GM12878 (cell line): ENCODE measurements around the gene DSE. TPM values are rescaled to one million over a fixed set of nuclear protein-coding genes. Genes with fewer than 3 reads are reported as not detected.

Source experiments
- ATAC-seq: fragments of 200-7000 bp; cut with Tn5 transposase; 3 replicates; pipeline ENCODE4 v1.9.1; 2020; ENCODE audit warnings: mild to moderate bottlenecking, moderate library complexity
- BruUV-seq: library from RNA; stranded (reverse); fragments of 400-500 nt; replicated peaks from 2 replicates; lab custom pipeline; 2021; lab: Mats Ljungman, UMichigan
- CTCF ChIA-PET: fragments of 300-600 bp; sonication (Branson Sonifier 250); formaldehyde crosslinking; extraction: SDS; loops from one replicate; lab custom pipeline; 2021; ENCODE audit warnings: inconsistent platforms; lab: Yijun Ruan, JAX
- POLR2A ChIA-PET: fragments of 350-600 bp; formaldehyde crosslinking; extraction: SDS; loops from one replicate; lab custom pipeline; 2021; ENCODE audit warnings: inconsistent platforms; lab: Charles Lee
- RAD21 ChIA-PET: fragments of 300-600 bp; sonication (Branson Sonifier 250); formaldehyde crosslinking; loops from one replicate; lab custom pipeline; 2023; ENCODE audit warnings: antibody characterized with exemption; ENCODE audit not compliant: unreplicated experiment; lab: Charles Lee
- SMC1A ChIA-PET: fragments of 300-600 bp; sonication (Branson Sonifier 250); formaldehyde crosslinking; loops from one replicate; lab custom pipeline; 2023; ENCODE audit not compliant: unreplicated experiment, uncharacterized antibody; lab: Charles Lee
- DNase-seq: peaks from one replicate; pipeline ENCODE4 v3.0.0-alpha.2; 2011; ENCODE audit warnings: low read depth, low spot score
- FAIRE-seq: peaks from 3 replicates; lab custom pipeline; 2011; peaks lifted over from hg19 to GRCh38; lab: Jason Lieb, UNC
- H2AFZ ChIP-seq: 2 replicates; pipeline ENCODE4 v1.6.0; 2011; ENCODE audit warnings: low read depth, low read length, control low read depth; ENCODE audit not compliant: control insufficient read depth
- H3K27ac ChIP-seq: 2 replicates; pipeline ENCODE4 v1.5.1; 2011; ENCODE audit warnings: control low read depth; ENCODE audit not compliant: control insufficient read depth, insufficient read depth
- H3K27me3 ChIP-seq, 2 experiments: replicated peaks in 1 of 2; 2 replicates each; pipeline versions ENCODE4 v1.6.0 to v1.6.1; 2011; ENCODE audit warnings: low read length in 1 of 2; ENCODE audit not compliant: control insufficient read depth in 2 of 2, insufficient read depth in 2 of 2
- H3K36me3 ChIP-seq, 2 experiments: 2 replicates each; pipeline ENCODE4 v1.5.1; 2011; ENCODE audit warnings: low read length in 1 of 2; ENCODE audit not compliant: control insufficient read depth in 2 of 2, insufficient read depth in 2 of 2
- H3K4me1 ChIP-seq: 2 replicates; pipeline ENCODE4 v1.6.1; 2011; ENCODE audit warnings: mild to moderate bottlenecking, low read length, moderate library complexity, mixed read lengths; ENCODE audit not compliant: control insufficient read depth, insufficient read depth
- H3K4me2 ChIP-seq: 2 replicates; pipeline ENCODE4 v1.6.0; 2011; ENCODE audit warnings: control low read depth; ENCODE audit not compliant: control insufficient read depth, insufficient read depth
- H3K4me3 ChIP-seq: fragments of 200-600 bp; sonication (generic); 2 replicates; pipeline ENCODE4 v1.5.1; 2016
- H3K79me2 ChIP-seq: 2 replicates; pipeline ENCODE4 v1.6.0; 2011; ENCODE audit warnings: low read length; ENCODE audit not compliant: control insufficient read depth, insufficient read depth
- H3K9ac ChIP-seq: 2 replicates; pipeline ENCODE4 v1.8.0; 2011; ENCODE audit warnings: low read length, control low read depth, mixed read lengths; ENCODE audit not compliant: control insufficient read depth, insufficient read depth
- H3K9me3 ChIP-seq: replicated peaks from 3 replicates; pipeline ENCODE4 v1.5.1; 2011; ENCODE audit warnings: mild to moderate bottlenecking, low read length; ENCODE audit not compliant: control insufficient read depth, insufficient read depth
- H4K20me1 ChIP-seq: 2 replicates; pipeline ENCODE4 v1.6.0; 2011; ENCODE audit not compliant: control insufficient read depth, insufficient read depth
- CBX3 ChIP-seq: fragments of 200-600 bp; sonication (generic); IDR thresholded peaks from 2 replicates; pipeline ENCODE4 v1.6.1; 2016; ENCODE audit warnings: low read depth, borderline replicate concordance
- CREM ChIP-seq: IDR thresholded peaks from 2 replicates; pipeline ENCODE4 v1.6.1; 2014; ENCODE audit warnings: antibody characterized with exemption, low read depth
- FOXK2 ChIP-seq: fragments of 450-650 bp; IDR thresholded peaks from 2 replicates; pipeline ENCODE4 v1.6.1; 2017; ENCODE audit warnings: mild to moderate bottlenecking, moderate library complexity
- IRF4 ChIP-seq: IDR thresholded peaks from 2 replicates; pipeline ENCODE4 v1.6.1; 2011; ENCODE audit warnings: low read depth, low read length
- KDM1A ChIP-seq: fragments of 200-600 bp; sonication (generic); IDR thresholded peaks from 2 replicates; pipeline ENCODE4 v1.6.1; 2016; ENCODE audit warnings: borderline replicate concordance
- POLR2AphosphoS5 ChIP-seq: IDR thresholded peaks from 2 replicates; pipeline ENCODE4 v1.6.1; 2011; ENCODE audit warnings: mild to moderate bottlenecking, low read length, inconsistent platforms
- RAD21 ChIP-seq: IDR thresholded peaks from 2 replicates; pipeline ENCODE4 v1.6.1; 2011; ENCODE audit warnings: mild to moderate bottlenecking, low read depth, low read length, moderate library complexity; ENCODE audit not compliant: insufficient read depth
- SMARCA5 ChIP-seq: fragments of 450-650 bp; IDR thresholded peaks from 2 replicates; pipeline ENCODE4 v1.6.1; 2017; ENCODE audit warnings: mild to moderate bottlenecking
- ZNF217 ChIP-seq: fragments of 450-650 bp; IDR thresholded peaks from 2 replicates; pipeline ENCODE4 v1.6.1; 2017; ENCODE audit warnings: antibody characterized with exemption, mild to moderate bottlenecking
- ZNF274 ChIP-seq: IDR thresholded peaks from one replicate; pipeline ENCODE4 v1.8.0; 2011; ENCODE audit not compliant: insufficient read length, insufficient read depth
- WGBS: methylation state at CpG from one replicate; pipeline ENCODE4 v1.1.6; 2016; ENCODE audit warnings: low lambda C conversion rate; ENCODE audit not compliant: insufficient replicate concordance, insufficient coverage; ENCODE audit errors: missing lambda C conversion rate; 5-methylcytosine and 5-hydroxymethylcytosine counted together
- in situ Hi-C: fragments of 300-500 bp; cut with MboI; formaldehyde crosslinking; loops from 9 replicates; pipeline ENCODE4 v1.14.3; 2018; ENCODE audit warnings: mixed read lengths
- intact Hi-C: fragments of 100-400 bp; cut with micrococcal nuclease; formaldehyde crosslinking; loops from one replicate; pipeline ENCODE4 v1.14.2; 2022; ENCODE audit not compliant: unreplicated experiment
- polyA plus RNA-seq, 11 experiments: library from polyadenylated mRNA; depleted of rRNA in 4 of 11; unstranded in 6 of 11; stranded (reverse) in 5 of 11; fragments of >200 nt; fragmentation: Nextera tagmentation in 4 of 11; fragmentation: Illumina TruSeq in 1 of 11; extraction: Ambion mirVana in 4 of 11; extraction: Trizol in 1 of 11; gene quantifications; 1 replicate in 1 of 11; 2 replicates in 10 of 11; pipeline versions ENCODE4 v1.2.1 to v1.2.3, GENCODE V29; 2011 to 2016; ENCODE audit warnings: inconsistent platforms in 2 of 11, missing spikeins in 2 of 11, low read depth in 1 of 11
- total RNA-seq, 4 experiments: library from RNA; depleted of rRNA in 3 of 4; stranded (reverse); fragments of >200 nt in 3 of 4; fragmentation: Illumina TruSeq in 1 of 4; extraction: Trizol in 1 of 4; gene quantifications; 2 replicates each; pipeline versions ENCODE4 v1.2.1 to v1.2.3, GENCODE V29; 2013 to 2021
- TF ChIP-seq, protein P1 (sequence below): IDR thresholded peaks from 2 replicates; pipeline ENCODE4 v1.6.1; 2012; ENCODE audit warnings: mild to moderate bottlenecking, low read depth, low read length
- TF ChIP-seq, protein P2 (sequence below): IDR thresholded peaks from 2 replicates; pipeline ENCODE4 v1.6.1; 2012; ENCODE audit warnings: improper control_type of control experiment, low read depth, low read length; ENCODE audit not compliant: insufficient replicate concordance
- TF ChIP-seq, protein P3 (sequence below): IDR thresholded peaks from 2 replicates; pipeline ENCODE4 v1.6.1; 2011; ENCODE audit warnings: mild to moderate bottlenecking, low read depth, low read length, moderate library complexity; ENCODE audit not compliant: insufficient replicate concordance

DSE gene
- total and polyA plus RNA-seq, 10 of the 15 experiments (the other 5 are each of a cell fraction or from before 2014, with no cell fraction given), result 12.6 to 76.4 (median 43.0) TPM

DNA sequence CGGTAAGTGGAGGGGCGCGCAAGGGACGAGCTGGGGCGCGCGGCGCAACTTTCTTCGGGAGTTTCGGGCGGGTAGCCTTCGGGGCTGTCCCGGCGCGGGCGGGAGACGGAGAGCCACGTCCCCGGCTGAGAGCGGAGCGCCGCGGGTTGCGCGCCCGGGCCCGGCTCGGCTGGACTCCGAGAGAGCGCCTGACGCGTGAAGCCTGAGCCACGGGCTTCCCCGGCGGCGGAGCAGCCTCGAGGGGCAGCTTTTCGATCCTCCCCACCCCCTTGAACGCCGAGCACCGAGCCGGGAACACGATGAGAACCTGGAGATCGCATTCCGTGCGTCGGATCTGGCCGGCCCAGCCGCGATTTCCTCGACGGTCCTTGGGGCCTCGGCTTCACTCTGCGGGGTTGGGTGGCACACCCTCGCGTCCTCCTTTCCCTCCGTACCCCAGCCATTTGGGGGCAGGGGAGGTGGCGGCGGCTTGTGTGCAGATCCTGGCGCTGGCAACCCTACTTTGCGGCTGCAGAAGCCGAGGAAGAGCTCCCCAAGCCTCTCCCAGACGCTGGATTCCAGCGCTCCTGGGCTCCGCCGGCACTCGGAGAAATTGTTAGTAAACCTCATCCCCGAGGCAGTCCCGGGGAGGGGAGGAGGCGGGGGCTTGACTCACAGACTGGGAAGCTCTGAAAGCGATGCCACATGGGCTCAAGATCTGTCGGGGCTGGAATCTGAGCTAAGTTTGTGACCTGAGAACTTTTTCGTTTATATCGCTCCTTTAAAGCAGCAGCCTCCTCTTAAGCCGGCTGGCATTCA is 572 bp downstream of the DSE start:
- ChIA-PET SMC1A (interaction anchor here (0.8 to 7.7 kb wide), 16 partner anchors 9 to 199 kb away, joined by 3 to 92 read pairs (median 4); no protein-coding TSS in a partner anchor), POLR2A (interaction anchor here (1.0 to 2.1 kb wide), 7 partner anchors 10 to 270 kb away, joined by 3 to 10 read pairs (median 5); partner anchors contain the start of gene RWDD1), RAD21 (interaction anchor here (0.7 to 2.3 kb wide), 14 partner anchors 12 to 201 kb away, joined by 3 to 14 read pairs (median 4); no protein-coding TSS in a partner anchor), CTCF (interaction anchor here (0.5 to 1.7 kb wide), 6 partner anchors 10 to 103 kb away, joined by 3 to 8 read pairs (median 5); no protein-coding TSS in a partner anchor)
- DNase-seq (no peak), ATAC-seq (peak; percentile 73), FAIRE-seq (peak; percentile 44)
- in situ Hi-C loops (no loop called here), intact Hi-C loops (loop anchor here (2.0 to 10.0 kb wide), 3 partner anchors 37 to 293 kb away; partner anchors contain the start of gene ZUP1)
- Histone ChIP-seq H3K4me3 (peak overlapping the region; percentile 92), H3K27me3 (no peaks in the 10 kb centered on the region), H3K79me2 (peaks cover 63% of the 10 kb centered on the region), H2AFZ (peak overlapping the region; percentile 76), H3K9ac (peak overlapping the region; percentile 90), H3K36me3 (no peaks in the 10 kb centered on the region; a peak in 1 of 4 replicates), H3K27ac (peak overlapping the region; percentile 92), H4K20me1 (no peaks in the 10 kb centered on the region; the same call in 1 of the 2 replicates), H3K9me3 (no peaks in the 10 kb centered on the region), H3K4me2 (peak overlapping the region; percentile 61), H3K4me1 (peaks cover 23% of the 10 kb centered on the region)
- no TSS peak for BruUV-seq
- under 1% methylated on average over 69 of the region's 75 CpGs for WGBS
- TF ChIP-seq, protein P1, sequence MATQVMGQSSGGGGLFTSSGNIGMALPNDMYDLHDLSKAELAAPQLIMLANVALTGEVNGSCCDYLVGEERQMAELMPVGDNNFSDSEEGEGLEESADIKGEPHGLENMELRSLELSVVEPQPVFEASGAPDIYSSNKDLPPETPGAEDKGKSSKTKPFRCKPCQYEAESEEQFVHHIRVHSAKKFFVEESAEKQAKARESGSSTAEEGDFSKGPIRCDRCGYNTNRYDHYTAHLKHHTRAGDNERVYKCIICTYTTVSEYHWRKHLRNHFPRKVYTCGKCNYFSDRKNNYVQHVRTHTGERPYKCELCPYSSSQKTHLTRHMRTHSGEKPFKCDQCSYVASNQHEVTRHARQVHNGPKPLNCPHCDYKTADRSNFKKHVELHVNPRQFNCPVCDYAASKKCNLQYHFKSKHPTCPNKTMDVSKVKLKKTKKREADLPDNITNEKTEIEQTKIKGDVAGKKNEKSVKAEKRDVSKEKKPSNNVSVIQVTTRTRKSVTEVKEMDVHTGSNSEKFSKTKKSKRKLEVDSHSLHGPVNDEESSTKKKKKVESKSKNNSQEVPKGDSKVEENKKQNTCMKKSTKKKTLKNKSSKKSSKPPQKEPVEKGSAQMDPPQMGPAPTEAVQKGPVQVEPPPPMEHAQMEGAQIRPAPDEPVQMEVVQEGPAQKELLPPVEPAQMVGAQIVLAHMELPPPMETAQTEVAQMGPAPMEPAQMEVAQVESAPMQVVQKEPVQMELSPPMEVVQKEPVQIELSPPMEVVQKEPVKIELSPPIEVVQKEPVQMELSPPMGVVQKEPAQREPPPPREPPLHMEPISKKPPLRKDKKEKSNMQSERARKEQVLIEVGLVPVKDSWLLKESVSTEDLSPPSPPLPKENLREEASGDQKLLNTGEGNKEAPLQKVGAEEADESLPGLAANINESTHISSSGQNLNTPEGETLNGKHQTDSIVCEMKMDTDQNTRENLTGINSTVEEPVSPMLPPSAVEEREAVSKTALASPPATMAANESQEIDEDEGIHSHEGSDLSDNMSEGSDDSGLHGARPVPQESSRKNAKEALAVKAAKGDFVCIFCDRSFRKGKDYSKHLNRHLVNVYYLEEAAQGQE, result no peak
- TF ChIP-seq, protein P2, sequence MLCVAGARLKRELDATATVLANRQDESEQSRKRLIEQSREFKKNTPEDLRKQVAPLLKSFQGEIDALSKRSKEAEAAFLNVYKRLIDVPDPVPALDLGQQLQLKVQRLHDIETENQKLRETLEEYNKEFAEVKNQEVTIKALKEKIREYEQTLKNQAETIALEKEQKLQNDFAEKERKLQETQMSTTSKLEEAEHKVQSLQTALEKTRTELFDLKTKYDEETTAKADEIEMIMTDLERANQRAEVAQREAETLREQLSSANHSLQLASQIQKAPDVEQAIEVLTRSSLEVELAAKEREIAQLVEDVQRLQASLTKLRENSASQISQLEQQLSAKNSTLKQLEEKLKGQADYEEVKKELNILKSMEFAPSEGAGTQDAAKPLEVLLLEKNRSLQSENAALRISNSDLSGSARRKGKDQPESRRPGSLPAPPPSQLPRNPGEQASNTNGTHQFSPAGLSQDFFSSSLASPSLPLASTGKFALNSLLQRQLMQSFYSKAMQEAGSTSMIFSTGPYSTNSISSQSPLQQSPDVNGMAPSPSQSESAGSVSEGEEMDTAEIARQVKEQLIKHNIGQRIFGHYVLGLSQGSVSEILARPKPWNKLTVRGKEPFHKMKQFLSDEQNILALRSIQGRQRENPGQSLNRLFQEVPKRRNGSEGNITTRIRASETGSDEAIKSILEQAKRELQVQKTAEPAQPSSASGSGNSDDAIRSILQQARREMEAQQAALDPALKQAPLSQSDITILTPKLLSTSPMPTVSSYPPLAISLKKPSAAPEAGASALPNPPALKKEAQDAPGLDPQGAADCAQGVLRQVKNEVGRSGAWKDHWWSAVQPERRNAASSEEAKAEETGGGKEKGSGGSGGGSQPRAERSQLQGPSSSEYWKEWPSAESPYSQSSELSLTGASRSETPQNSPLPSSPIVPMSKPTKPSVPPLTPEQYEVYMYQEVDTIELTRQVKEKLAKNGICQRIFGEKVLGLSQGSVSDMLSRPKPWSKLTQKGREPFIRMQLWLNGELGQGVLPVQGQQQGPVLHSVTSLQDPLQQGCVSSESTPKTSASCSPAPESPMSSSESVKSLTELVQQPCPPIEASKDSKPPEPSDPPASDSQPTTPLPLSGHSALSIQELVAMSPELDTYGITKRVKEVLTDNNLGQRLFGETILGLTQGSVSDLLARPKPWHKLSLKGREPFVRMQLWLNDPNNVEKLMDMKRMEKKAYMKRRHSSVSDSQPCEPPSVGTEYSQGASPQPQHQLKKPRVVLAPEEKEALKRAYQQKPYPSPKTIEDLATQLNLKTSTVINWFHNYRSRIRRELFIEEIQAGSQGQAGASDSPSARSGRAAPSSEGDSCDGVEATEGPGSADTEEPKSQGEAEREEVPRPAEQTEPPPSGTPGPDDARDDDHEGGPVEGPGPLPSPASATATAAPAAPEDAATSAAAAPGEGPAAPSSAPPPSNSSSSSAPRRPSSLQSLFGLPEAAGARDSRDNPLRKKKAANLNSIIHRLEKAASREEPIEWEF, result no peak
- TF ChIP-seq IRF4 (no peak), KDM1A (no peak), FOXK2 (no peak), POLR2AphosphoS5 (no peak), ZNF274 (no peak), ZNF217 (no peak), CBX3 (no peak), RAD21 (no peak), CREM (no peak), SMARCA5 (no peak)
- TF ChIP-seq, protein P3, sequence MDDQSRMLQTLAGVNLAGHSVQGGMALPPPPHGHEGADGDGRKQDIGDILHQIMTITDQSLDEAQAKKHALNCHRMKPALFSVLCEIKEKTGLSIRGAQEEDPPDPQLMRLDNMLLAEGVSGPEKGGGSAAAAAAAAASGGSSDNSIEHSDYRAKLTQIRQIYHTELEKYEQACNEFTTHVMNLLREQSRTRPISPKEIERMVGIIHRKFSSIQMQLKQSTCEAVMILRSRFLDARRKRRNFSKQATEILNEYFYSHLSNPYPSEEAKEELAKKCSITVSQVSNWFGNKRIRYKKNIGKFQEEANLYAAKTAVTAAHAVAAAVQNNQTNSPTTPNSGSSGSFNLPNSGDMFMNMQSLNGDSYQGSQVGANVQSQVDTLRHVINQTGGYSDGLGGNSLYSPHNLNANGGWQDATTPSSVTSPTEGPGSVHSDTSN, result no peak
